GM19328 (cell line): Measurements from ENCODE around the gene UTY.

Experiments used
- ATAC-seq: cut with Tn5 transposase; IDR thresholded peaks from one replicate; pipeline ENCODE4 v1.9.1; 2021; ENCODE audit warnings: mild to moderate bottlenecking, moderate library complexity; ENCODE audit not compliant: unreplicated experiment

UTY gene

DNA sequence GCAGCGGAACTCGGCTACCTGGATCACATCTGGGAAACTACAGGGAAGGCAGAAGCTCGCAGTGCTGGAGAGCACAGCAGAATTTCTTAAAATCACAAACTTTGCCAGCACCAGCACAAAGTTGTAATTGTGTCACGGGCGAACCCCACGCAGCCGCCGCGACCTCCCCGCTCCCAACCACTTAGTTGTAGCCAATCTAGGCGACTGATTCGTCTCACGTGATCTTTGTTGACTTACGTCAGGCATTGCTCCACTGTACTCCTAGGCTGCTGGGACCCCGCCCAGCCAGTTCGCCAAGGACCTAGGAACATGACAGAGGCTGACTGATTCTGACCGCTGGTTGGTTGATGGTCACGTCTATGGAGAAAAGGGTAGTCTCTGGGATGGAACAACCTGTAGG lies at the start of gene UTY:
TSS of gene UTY (minus strand) at position 206 of the 400 bp plus-strand sequence. CDS start 368 bp downstream, outside the sequence.
- no peak for ATAC-seq

DNA sequence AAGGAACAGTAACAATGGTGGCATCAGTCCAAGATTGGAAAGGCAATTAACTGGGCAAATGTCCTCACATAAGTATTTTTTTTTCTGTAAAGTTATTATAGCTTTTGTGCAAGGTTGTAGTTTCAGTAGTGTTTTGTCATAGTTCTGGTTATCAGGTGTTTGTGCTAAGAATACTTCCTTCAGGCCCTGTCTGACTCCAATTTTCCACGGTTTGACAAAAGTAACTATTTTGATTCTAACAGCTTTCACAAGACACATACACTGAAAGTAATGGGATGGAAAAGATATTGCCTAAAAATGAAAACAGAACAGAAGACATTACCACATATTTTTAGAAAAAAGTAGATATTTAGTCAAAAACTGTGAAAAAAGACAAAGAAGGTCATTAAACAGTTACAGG lies 40.6 kb upstream of the UTY start:
- ATAC-seq, result no peak

DNA sequence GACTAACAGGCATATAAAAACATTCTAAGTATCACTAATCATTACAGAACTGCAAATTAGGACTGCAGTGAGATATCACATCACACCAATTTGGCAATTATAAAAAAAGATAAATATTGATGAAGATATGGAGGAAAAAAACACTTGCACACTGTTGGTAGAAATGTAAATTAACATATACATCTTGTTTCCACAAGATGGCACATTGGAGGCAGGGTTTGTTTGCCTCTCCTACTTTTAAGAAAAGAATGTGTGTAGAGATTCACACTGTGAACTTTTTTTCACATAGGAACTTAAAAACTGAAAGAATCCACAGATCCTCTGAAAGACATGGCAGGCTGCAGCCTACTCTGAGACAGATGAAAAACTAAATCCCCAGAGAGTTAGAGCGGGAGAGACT lies 21.4 kb upstream of the UTY start:
- no peak for ATAC-seq

GRCh38 chrY:13493737-13494136 lies 13.9 kb upstream of the UTY start:
- ATAC-seq, result no peak

DNA sequence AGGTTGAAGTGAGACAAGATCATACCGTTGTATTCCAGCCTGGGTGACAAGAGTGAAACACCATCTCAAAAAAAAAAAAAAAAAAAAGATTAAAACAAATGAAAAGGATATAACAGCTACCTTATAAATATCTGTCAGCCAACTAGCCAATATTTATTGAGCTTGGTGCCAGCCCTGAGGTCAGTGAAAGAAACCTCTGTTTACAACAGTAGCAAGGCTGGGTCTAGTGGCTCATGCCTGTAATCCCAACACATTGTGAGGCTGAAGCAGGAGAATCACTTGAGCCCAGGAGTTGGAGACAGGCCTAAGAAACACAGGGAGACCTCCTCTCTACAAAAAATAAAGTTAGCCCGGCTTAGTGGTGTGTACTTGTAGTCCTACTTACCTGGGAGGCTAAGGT lies 12.6 kb upstream of the UTY start:
- ATAC-seq, result no peak

DNA sequence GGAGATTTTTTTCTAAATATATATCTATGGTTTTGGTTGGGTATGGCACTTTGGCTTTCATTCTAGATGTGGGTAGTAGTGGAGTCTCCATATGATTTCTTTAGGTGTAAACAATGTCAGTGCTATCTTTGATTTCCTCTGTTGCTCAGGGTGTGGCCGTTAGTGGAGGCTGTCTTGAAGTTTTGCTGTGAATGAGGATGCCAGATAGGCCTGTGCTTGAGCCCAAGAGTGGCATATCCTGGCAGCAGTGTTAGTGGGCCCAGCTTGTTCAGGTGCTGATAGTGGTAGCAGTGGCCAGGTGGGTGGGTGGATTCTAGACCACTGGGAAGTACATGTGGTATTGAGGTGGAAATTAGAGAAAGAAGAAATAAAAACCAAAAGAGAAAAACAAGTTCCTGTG lies 8.9 kb upstream of the UTY start:
- no peak for ATAC-seq

GRCh38 chrY:13479121-13479711 lies 617 bp downstream of the UTY start:
- ATAC-seq, result no peak

DNA sequence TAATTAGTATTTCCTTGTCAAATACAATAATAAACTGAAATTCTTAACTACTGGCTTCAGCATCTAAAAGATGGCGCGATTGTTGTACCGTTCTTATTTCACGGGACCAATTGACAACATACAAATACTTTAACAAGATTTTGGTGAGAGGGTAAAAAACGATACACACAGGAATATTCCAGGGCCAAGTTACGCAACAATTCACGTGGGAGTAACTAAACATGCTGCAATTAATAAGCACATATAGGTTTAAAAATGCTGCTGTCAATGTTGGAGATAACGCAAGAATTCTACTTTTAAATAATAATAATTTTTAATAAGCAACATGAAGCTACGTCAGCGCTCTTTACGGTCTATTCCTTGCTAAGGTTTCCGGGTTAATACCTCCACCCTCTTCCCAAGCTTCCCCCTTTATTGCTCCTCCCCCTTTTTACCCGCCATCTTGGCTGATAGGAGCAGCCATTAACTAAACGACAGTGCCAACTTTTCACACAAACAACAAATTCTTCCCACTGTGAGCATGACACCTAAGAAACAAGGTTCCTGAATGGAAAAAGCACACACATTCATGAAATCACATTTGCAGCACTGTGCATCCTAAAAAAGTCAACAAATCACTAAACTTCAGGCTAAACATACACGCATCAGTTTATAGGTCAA lies 1.6 kb downstream of the UTY start:
- ATAC-seq, result no peak

GRCh38 chrY:13474997-13475396 lies 4.8 kb downstream of the UTY start:
- no peak for ATAC-seq

DNA sequence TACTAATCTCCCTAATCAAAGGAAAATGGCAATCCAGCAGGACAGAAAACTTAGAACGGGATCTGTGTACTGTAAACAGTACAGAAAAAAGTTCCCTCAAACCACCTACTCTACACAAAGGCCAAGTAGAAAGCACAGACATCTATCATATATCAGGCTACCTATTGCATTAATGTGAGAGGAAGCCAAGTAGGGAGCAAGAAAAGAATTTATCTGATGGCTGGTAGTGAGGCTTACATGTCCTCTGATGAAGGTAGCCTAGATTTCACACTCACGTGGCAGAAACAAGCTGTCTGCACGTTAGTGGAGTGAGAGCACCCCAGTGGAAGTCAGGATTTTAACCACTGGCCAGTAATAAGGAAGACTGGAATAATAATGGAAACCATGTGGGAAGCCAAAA lies 28.3 kb downstream of the UTY start:
- no peak for ATAC-seq

DNA sequence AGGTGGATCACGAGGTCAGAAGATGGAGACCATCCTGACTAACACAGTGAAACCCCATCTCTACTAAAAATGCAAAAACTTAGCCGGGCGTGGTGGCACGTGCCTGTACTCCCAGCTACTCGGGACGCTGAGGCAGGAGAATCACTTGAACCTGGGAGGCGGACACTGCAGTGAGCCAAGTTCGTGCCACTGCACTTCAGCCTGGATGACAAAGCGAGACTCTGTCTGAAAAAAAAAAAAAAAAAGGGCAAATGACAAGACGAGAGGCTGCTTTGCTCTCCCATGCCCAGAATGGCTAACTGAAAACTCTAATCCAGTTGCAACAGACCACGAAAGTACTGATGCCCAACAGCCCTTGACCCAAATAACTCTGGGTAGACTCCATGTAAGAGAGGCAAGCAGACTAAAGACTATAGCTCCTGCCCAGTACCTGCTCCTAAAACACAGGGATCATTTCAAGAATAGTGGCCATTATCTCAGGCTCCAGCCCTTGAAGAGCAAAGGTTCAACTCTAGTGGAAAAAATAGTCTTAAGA lies 29.2 kb downstream of the UTY start:
- ATAC-seq, result no peak

DNA sequence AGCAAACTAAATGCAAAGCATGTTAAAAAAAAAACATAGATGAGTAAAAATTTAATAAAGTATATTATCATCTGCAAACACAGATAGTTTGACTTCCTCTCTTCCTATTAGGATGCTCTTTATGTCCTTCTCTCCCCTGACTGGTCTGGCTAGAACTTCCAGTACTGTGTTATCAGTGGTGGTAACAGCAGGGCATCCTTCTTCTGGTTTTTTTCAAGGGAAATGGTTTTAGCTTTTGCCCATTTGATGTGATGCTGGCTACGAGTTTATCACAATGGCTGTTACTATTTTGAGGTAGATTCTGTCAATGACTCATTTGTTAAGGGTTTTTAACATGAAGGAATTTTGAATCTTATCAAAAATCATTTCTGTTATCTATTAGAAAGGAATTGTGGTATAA lies 34.3 kb downstream of the UTY start:
- ATAC-seq, result no peak

DNA sequence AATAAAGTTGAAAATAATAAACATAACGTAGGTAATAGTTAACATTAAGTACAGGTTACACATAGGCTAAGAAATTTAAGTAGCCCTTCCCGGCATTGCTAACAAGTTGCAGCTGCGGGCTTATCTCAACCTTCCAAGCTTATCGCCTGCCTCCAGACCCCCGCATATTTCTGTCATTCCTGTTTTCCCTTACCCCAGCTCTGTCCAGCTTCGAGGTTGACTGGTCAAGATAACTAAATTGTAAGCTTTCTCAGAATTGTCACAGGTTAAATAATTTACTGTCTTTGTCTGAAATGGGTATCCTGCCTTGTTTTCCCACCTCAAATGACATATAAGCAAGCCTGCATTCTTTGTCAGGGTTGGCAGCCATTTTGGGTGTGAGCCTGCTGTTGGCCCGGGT lies 36.7 kb downstream of the UTY start:
- ATAC-seq, result no peak

GRCh38 chrY:13440811-13441210 lies 39.0 kb downstream of the UTY start:
- ATAC-seq, result no peak

DNA sequence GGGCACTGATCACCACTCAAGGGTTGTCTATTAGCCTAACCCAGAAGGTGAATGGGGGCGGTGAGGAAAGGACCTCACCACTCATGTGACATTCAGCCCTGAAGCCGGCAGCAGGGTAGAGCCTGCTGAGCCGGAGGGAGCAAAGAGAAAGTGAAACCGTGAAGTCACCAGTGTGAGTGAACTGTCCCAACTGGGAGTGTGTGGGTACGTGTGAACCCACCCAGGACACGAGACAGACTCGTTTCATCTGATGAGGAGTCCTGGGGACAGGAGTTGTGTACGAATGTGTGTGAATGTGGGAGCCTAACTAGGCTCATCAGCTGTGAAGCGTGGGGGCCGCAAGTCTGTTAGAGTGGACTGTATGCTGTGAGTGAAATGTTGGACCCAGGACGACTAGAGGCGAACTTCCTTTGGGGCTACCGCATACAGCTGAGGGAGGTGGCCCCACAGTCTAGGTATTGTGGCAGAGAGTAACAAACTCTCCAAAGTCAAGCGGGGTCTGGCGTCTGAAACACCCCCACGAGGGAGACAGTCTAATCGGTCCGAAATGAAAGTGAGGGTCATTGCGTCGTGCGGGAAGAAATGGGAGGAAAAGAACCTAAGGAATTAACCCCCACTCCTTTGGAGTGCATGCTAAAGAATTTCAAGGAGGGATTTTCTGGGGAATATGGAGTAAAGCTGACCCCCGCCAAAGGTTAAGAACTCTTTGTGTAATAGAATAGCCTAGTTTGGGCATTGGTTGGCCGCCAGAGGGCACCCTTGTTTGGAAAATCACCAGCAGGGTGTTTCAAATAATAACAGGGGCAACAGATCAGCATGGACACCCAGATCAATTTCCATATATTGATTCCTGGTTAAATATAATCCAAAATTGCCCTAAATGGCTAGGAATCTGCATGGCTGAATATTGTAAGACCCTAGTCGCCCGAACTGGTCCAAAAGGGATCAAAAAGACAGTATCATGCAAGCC lies 43.6 kb downstream of the UTY start:
- ATAC-seq, result no peak

DNA sequence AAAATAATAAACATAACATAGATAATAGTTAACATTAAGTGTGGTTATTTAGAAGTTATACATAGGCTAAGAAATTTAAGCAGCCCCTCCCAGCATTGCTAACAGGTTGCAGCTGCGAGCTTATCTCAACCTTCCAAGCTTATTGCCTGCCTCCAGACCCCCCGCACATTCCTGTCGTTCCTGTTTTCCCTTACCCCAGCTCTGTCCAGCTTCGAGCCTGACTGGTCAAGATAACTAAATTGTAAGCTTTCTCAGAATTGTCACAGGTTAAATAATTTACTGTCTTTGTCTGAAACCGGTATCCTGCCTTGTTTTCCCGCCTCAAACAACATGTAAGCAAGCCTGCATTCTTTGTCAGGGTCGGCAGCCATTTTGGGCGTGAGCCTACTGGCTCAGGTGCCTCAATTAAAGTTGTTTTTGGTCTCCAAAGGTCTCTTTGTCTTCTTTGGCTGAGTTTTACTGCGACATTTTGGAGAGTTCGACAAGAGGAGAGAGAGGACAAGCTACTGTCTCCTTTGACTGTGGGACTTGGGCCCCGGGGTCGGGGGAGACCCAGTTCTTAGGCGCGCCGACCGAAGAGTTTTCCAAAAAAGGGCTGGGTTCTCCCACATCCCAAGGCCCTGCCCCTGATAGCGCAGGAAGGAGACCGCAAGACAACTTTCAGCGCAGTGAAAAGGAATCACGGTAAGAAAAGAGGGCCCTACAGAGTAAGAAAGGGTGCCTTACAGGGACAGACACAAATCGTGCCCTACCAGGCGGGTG lies 44.4 kb downstream of the UTY start:
- ATAC-seq, result no peak

GRCh38 chrY:13432293-13433025 lies 47.4 kb downstream of the UTY start:
- ATAC-seq, result no peak

DNA sequence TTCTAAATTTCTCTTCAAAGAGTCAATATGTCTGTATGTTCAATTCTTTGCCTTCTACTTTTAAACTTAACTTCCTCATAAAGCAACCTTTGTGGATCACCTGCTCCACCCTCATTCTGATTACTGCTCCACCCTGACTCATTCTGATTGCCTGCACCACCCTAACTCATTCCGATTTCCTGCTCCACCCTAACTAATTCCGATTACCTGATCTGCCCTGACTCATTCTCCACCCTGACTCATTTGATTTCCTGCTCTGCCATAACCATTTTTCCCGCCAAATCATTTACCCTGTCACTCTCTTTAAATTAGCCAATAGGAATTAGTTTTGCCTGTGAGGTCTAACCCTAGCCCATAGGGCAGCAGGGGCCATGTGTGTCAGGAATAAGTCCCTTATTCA lies 50.3 kb downstream of the UTY start:
- no peak for ATAC-seq

GRCh38 chrY:13423281-13423732 lies 56.5 kb downstream of the UTY start:
- ATAC-seq, result no peak
